K562 (cell line): Measurements from ENCODE around the gene INSIG1. TPM values are rescaled to one million over a fixed set of nuclear protein-coding genes. Genes with fewer than 3 reads are reported as not detected.

Experiments
- ATAC-seq: fragments of 200-7000 bp; cut with Tn5 transposase; 3 replicates; pipeline ENCODE4 v1.9.1; 2020; ENCODE audit warnings: moderate library complexity
- BruUV-seq: library from RNA; stranded (reverse); fragments of 400-500 nt; replicated peaks from 2 replicates; lab custom pipeline; 2021; lab: Mats Ljungman, UMichigan
- CTCF ChIA-PET: fragments of 300-600 bp; formaldehyde crosslinking; extraction: SDS; loops from one replicate; lab custom pipeline; 2021; ENCODE audit warnings: low intra/inter-chr PET ratio; lab: Yijun Ruan, JAX
- POLR2A ChIA-PET: fragments of 300-600, 350-650 bp; sonication (Branson Sonifier 250); formaldehyde crosslinking; extraction: SDS; loops from one replicate; lab custom pipeline; 2021; ENCODE audit warnings: antibody characterized with exemption, inconsistent platforms; lab: Yijun Ruan, JAX
- DNase-seq, 4 experiments: peaks; one replicate each; pipeline versions ENCODE4 v3.0.0 to v3.0.0-alpha.2; 2011 to 2018; ENCODE audit warnings: low spot score in 3 of 4, mixed read lengths in 3 of 4; ENCODE audit errors: extremely low read depth in 1 of 4
- FAIRE-seq: peaks from 2 replicates; lab custom pipeline; 2011; peaks lifted over from hg19 to GRCh38; lab: Jason Lieb, UNC
- H2AFZ ChIP-seq: 2 replicates; pipeline ENCODE4 v1.6.0; 2011; ENCODE audit warnings: low read depth, low read length, control low read depth, inconsistent platforms
- H3K27ac ChIP-seq: fragments of 200-600 bp; 3 replicates; pipeline ENCODE4 v1.8.0; 2011; ENCODE audit warnings: low read depth, mild to moderate bottlenecking, control low read depth, inconsistent platforms, low read length, moderate library complexity, mixed read lengths; ENCODE audit errors: extremely low read depth
- H3K27me3 ChIP-seq, 2 experiments: fragments of 300-600 bp in 1 of 2; 2 replicates in 1 of 2; 3 replicates in 1 of 2; pipeline versions ENCODE4 v1.6.0 to v1.8.0; 2011; ENCODE audit warnings: inconsistent platforms in 2 of 2, low read length in 2 of 2, mild to moderate bottlenecking in 1 of 2, mixed read lengths in 1 of 2, moderate library complexity in 1 of 2; ENCODE audit not compliant: control insufficient read depth in 2 of 2, insufficient read depth in 2 of 2
- H3K36me3 ChIP-seq: fragments of 300-600 bp; 3 replicates; pipeline ENCODE4 v1.8.0; 2011; ENCODE audit warnings: mild to moderate bottlenecking, low read length, inconsistent platforms; ENCODE audit not compliant: control insufficient read depth, insufficient read depth
- H3K4me1 ChIP-seq, 2 experiments: fragments of 200-600 bp in 1 of 2; replicated peaks in 1 of 2; 2 replicates in 1 of 2; 3 replicates in 1 of 2; pipeline versions ENCODE4 v1.5.1 to v1.8.0; 2011; ENCODE audit warnings: inconsistent platforms in 2 of 2, low read length in 2 of 2, mild to moderate bottlenecking in 1 of 2, mixed read lengths in 1 of 2, moderate library complexity in 1 of 2; ENCODE audit not compliant: control insufficient read depth in 2 of 2, insufficient read depth in 2 of 2
- H3K4me2 ChIP-seq: 2 replicates; pipeline ENCODE4 v1.6.1; 2011; ENCODE audit warnings: low read length, control low read depth, inconsistent platforms, mixed read lengths; ENCODE audit not compliant: insufficient read depth
- H3K4me3 ChIP-seq: fragments of 200-600 bp; sonication (generic), shearing (Covaris generic); 2 replicates; pipeline ENCODE4 v1.5.1; 2016; ENCODE audit warnings: control low read depth, inconsistent platforms
- H3K79me2 ChIP-seq: fragments of 200-600 bp; 3 replicates; pipeline ENCODE4 v1.8.0; 2011; ENCODE audit warnings: low read length, inconsistent platforms; ENCODE audit not compliant: control insufficient read depth, insufficient read depth
- H3K9ac ChIP-seq, 2 experiments: 2 replicates each; pipeline versions ENCODE4 v1.6.0 to v1.6.1; 2011; ENCODE audit warnings: low read depth in 2 of 2, low read length in 2 of 2, control low read depth in 1 of 2, inconsistent platforms in 1 of 2, mild to moderate bottlenecking in 1 of 2, mixed read lengths in 1 of 2; ENCODE audit not compliant: insufficient read depth in 1 of 2
- H3K9me1 ChIP-seq: one replicate; pipeline ENCODE4 v1.6.0; 2011; ENCODE audit warnings: inconsistent platforms, mild to moderate bottlenecking, low read length, moderate library complexity; ENCODE audit not compliant: control insufficient read depth, insufficient read depth
- H3K9me3 ChIP-seq: replicated peaks from 2 replicates; pipeline ENCODE4 v1.5.1; 2011; ENCODE audit warnings: low read depth, low read length, inconsistent platforms; ENCODE audit not compliant: control insufficient read depth, insufficient read depth
- H4K20me1 ChIP-seq: replicated peaks from 2 replicates; pipeline ENCODE4 v1.6.1; 2011; ENCODE audit warnings: low read length, inconsistent platforms, mixed read lengths; ENCODE audit not compliant: control insufficient read depth, insufficient read depth
- FOXK1 ChIP-seq: sonication (generic); formaldehyde crosslinking; IDR thresholded peaks from 2 replicates; pipeline ENCODE4 v1.8.0; 2022; ENCODE audit warnings: missing genetic modification reagents, mild to moderate bottlenecking, borderline replicate concordance
- HDGF ChIP-seq: fragments of 450-650 bp; IDR thresholded peaks from 2 replicates; pipeline ENCODE4 v1.6.1; 2016
- MCM3 ChIP-seq: fragments of 450-650 bp; IDR thresholded peaks from 2 replicates; pipeline ENCODE4 v1.6.1; 2016
- NR4A1 ChIP-seq, 2 experiments: fragments of 250-450 bp in 1 of 2; fragments of 450-650 bp in 1 of 2; sonication (Bioruptor Pico) in 1 of 2; IDR thresholded peaks; 2 replicates each; pipeline versions ENCODE4 v1.4.0 to v1.6.1; 2016 to 2020; ENCODE audit warnings: mild to moderate bottlenecking in 2 of 2, missing compliant biosample characterization in 1 of 2, missing genetic modification characterization in 1 of 2, moderate library complexity in 1 of 2
- TFAP4 ChIP-seq: sonication (generic); formaldehyde crosslinking; IDR thresholded peaks from 2 replicates; pipeline ENCODE4 v1.8.0; 2022; ENCODE audit warnings: missing genetic modification reagents, mild to moderate bottlenecking, moderate library complexity, borderline replicate concordance
- USF2 ChIP-seq: sonication (generic); formaldehyde crosslinking; IDR thresholded peaks from 2 replicates; pipeline ENCODE4 v1.5.0; 2020; ENCODE audit warnings: missing genetic modification reagents
- ZNF407 ChIP-seq: fragments of 450-650 bp; IDR thresholded peaks from 2 replicates; pipeline ENCODE4 v1.6.1; 2016; ENCODE audit warnings: low read depth
- WGBS: fragments of 100-300 bp; shearing (Covaris generic); methylation state at CpG from one replicate; pipeline ENCODE4 v1.1.6; 2016; ENCODE audit warnings: low coverage, mixed read lengths; ENCODE audit not compliant: insufficient coverage; ENCODE audit errors: missing lambda C conversion rate; 5-methylcytosine and 5-hydroxymethylcytosine counted together
- in situ Hi-C: fragments of 300-500 bp; cut with MboI; formaldehyde crosslinking; loops from 4 replicates; pipeline ENCODE4 v1.15.0; 2018; ENCODE audit warnings: inconsistent platforms, mixed read lengths
- intact Hi-C: fragments of 100-400 bp; cut with micrococcal nuclease; formaldehyde crosslinking; loops from 2 replicates; pipeline ENCODE4 v1.14.2; 2022
- polyA plus RNA-seq, 8 experiments: library from polyadenylated mRNA; depleted of rRNA in 4 of 8; stranded (reverse) in 5 of 8; unstranded in 3 of 8; fragments of >200 nt; fragmentation: Nextera tagmentation in 2 of 8; fragmentation: Illumina TruSeq in 1 of 8; extraction: Ambion mirVana in 2 of 8; extraction: Trizol in 1 of 8; gene quantifications; 2 replicates each; pipeline versions ENCODE4 v1.2.1 to v1.2.3, GENCODE V29; 2011 to 2014; ENCODE audit warnings: inconsistent platforms in 1 of 8, missing spikeins in 1 of 8
- total RNA-seq, 7 experiments: library from RNA; depleted of rRNA in 6 of 7; stranded (reverse); fragments of >200 nt in 6 of 7; fragmentation: Illumina TruSeq in 2 of 7; extraction: Trizol in 2 of 7; gene quantifications; 2 replicates each; pipeline versions ENCODE4 v1.2.1 to v1.2.3, GENCODE V29; 2011 to 2021; ENCODE audit warnings: low replicate concordance in 1 of 7

Gene INSIG1
- total and polyA plus RNA-seq, 9 of the 15 experiments (the other 6 are each of a cell fraction or from before 2014, with no cell fraction given), result 57.1 to 787 (median 238) TPM

GRCh38 chr7:155299535-155300202 lies 2.0 kb downstream of the INSIG1 start (continued):
- no peak for TF ChIP-seq HDGF
- 0 out of 2 replicates have a peak, but pooled peaks have one; percentile 6 for TF ChIP-seq USF2 (CRISPR knock-in tag)

- BruUV-seq, result no TSS peak
- TF ChIP-seq MCM3, result no peak
- no peak for TF ChIP-seq FOXK1
- no peak for TF ChIP-seq ZNF407
- TF ChIP-seq NR4A1 (CRISPR knock-in tag; IDR thresholded peaks at IDR 0.05), result no peak
- no peak for TF ChIP-seq NR4A1 (tag; IDR thresholded peaks at IDR 0.05)
- peak; percentile 16; the same call in 1 of the 2 replicates for TF ChIP-seq TFAP4
Observed at GRCh38 chr7:155300641-155301452, 3.2 kb downstream of the INSIG1 start.

More at GRCh38 chr7:155300641-155301452, 3.2 kb downstream of the INSIG1 start:
- ATAC-seq (no peak), DNase-seq (peak in 1 of 4 experiments; percentile 53), FAIRE-seq (no peak)
- peaks cover 71% of the 10 kb centered on the region for H3K36me3 ChIP-seq
- H2AFZ ChIP-seq, result no peak overlapping the region
- no peaks in the 10 kb centered on the region for H3K27me3 ChIP-seq
- ChIA-PET POLR2A (no interaction called here), CTCF (no interaction called here)
- WGBS, result 33% methylated on average over 11 of the region's 11 CpGs
- no peak overlapping the region; the same call in 2 of the 3 replicates for H3K27ac ChIP-seq
- peak overlapping the region; percentile 71 to 87 for H3K9ac ChIP-seq
- peaks cover 38 to 39% of the 10 kb centered on the region in 2 experiments for H3K4me1 ChIP-seq
- peak overlapping the region; percentile 83 for H3K4me2 ChIP-seq
- peaks cover 58% of the 10 kb centered on the region for H4K20me1 ChIP-seq
- peak overlapping the region; percentile 76 for H3K4me3 ChIP-seq
- in situ Hi-C loops, result no loop called here
- H3K9me3 ChIP-seq, result no peaks in the 10 kb centered on the region
- intact Hi-C loops, result no loop called here
- H3K79me2 ChIP-seq, result peaks cover 90% of the 10 kb centered on the region
- peaks cover 12% of the 10 kb centered on the region for H3K9me1 ChIP-seq
